WTC11 (cell line): ENCODE measurements around the gene EXD3.
"Not testable (repeated sequence)": the region's sequence is repeated elsewhere in the genome, so short reads cannot be mapped to it uniquely, and the experiment has no call there.

ENCODE experiments used
- AFF4 ChIP-seq: sonication (generic); formaldehyde crosslinking; IDR thresholded peaks from 2 replicates; pipeline ENCODE4 v1.8.1; 2023; ENCODE audit warnings: mild to moderate bottlenecking, missing genetic modification reagents, borderline replicate concordance
- CTCF ChIP-seq: fragments of 200-600 bp; IDR thresholded peaks from 2 replicates; pipeline ENCODE4 v1.8.0; 2022; ENCODE audit warnings: antibody characterized with exemption
- E2F1 ChIP-seq: sonication (generic); formaldehyde crosslinking; IDR thresholded peaks from 2 replicates; pipeline ENCODE4 v1.8.0; 2022; ENCODE audit warnings: mild to moderate bottlenecking, missing genetic modification reagents
- ELF4 ChIP-seq: sonication (generic); formaldehyde crosslinking; IDR thresholded peaks from 2 replicates; pipeline ENCODE4 v1.8.1; 2022; ENCODE audit warnings: low read depth, mild to moderate bottlenecking, moderate library complexity, missing genetic modification reagents
- ESRRA ChIP-seq: sonication (generic); formaldehyde crosslinking; IDR thresholded peaks from 2 replicates; pipeline ENCODE4 v1.8.1; 2022; ENCODE audit warnings: mild to moderate bottlenecking, missing genetic modification reagents, borderline replicate concordance
- IRF2 ChIP-seq: sonication (generic); formaldehyde crosslinking; IDR thresholded peaks from 2 replicates; pipeline ENCODE4 v1.8.0; 2022; ENCODE audit warnings: low read depth, missing genetic modification reagents, borderline replicate concordance
- MAX ChIP-seq: sonication (generic); formaldehyde crosslinking; IDR thresholded peaks from 2 replicates; pipeline ENCODE4 v1.8.0; 2022; ENCODE audit warnings: mild to moderate bottlenecking, missing genetic modification reagents
- NFE2L1 ChIP-seq: sonication (generic); formaldehyde crosslinking; IDR thresholded peaks from 2 replicates; pipeline ENCODE4 v1.8.1; 2023; ENCODE audit warnings: missing genetic modification reagents
- PRDM15 ChIP-seq: sonication (generic); formaldehyde crosslinking; IDR thresholded peaks from 2 replicates; pipeline ENCODE4 v1.8.0; 2022; ENCODE audit warnings: missing genetic modification reagents
- SMAD4 ChIP-seq: sonication (generic); formaldehyde crosslinking; IDR thresholded peaks from 2 replicates; pipeline ENCODE4 v1.8.0; 2022; ENCODE audit warnings: mild to moderate bottlenecking, missing genetic modification reagents
- TEAD4 ChIP-seq: sonication (generic); formaldehyde crosslinking; IDR thresholded peaks from 2 replicates; pipeline ENCODE4 v1.8.0; 2022; ENCODE audit warnings: mild to moderate bottlenecking, missing genetic modification reagents
- ZBTB43 ChIP-seq: sonication (generic); formaldehyde crosslinking; IDR thresholded peaks from 2 replicates; pipeline ENCODE4 v1.8.1; 2023; ENCODE audit warnings: mild to moderate bottlenecking, missing genetic modification reagents
- ZNF396 ChIP-seq: fragments of 250-450 bp; sonication (Bioruptor Pico); IDR thresholded peaks from 2 replicates; pipeline ENCODE4 v1.8.0; 2021; ENCODE audit warnings: mild to moderate bottlenecking, moderate library complexity, borderline replicate concordance
- ZSCAN18 ChIP-seq: fragments of 250-450 bp; sonication (Bioruptor Pico); IDR thresholded peaks from 2 replicates; pipeline ENCODE4 v2.1.2; 2022; ENCODE audit warnings: mild to moderate bottlenecking, moderate library complexity

- TF ChIP-seq TEAD4; CTCF; ESRRA (CRISPR knock-in tag); AFF4 (CRISPR knock-in tag); PRDM15; ZSCAN18 (CRISPR knock-in tag); SMAD4; ELF4; E2F1 (CRISPR knock-in tag); MAX (CRISPR knock-in tag); ZBTB43; ZNF396 (CRISPR knock-in tag); IRF2 (CRISPR knock-in tag); NFE2L1 (CRISPR knock-in tag): not testable (repeated sequence)
These were observed 12.6 kb downstream of the EXD3 start for GRCh38 chr9:137410236-137410890.
